HG03196 (cell line): ENCODE data around the gene SRGAP3.

ENCODE experiments used
- ATAC-seq: cut with Tn5 transposase; IDR thresholded peaks from one replicate; pipeline ENCODE4 v1.9.1; 2021; ENCODE audit not compliant: unreplicated experiment

Gene SRGAP3

GRCh38 chr3:9066775-9067174 lies 182.7 kb downstream of the SRGAP3 start:
- no peak for ATAC-seq

DNA sequence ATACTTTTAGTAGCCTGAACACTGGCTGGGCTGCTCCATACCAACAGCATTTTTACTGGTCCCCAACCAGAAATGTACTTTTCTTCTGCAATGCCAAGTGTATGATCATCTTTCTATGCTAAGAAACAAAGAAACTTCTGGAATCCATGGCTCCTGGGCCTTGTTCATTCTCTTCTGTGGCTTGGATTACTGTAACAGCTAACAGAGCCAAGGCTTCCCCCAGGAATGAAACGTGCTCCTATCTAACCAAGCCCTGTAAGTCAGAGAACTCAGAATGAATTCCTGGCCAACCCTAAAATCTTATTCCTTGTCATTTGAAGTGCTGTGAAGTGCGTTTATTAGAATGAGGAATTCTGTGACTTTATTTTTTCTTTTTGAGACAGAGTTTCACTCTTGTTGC lies 183.3 kb downstream of the SRGAP3 start:
- ATAC-seq: no peak

DNA sequence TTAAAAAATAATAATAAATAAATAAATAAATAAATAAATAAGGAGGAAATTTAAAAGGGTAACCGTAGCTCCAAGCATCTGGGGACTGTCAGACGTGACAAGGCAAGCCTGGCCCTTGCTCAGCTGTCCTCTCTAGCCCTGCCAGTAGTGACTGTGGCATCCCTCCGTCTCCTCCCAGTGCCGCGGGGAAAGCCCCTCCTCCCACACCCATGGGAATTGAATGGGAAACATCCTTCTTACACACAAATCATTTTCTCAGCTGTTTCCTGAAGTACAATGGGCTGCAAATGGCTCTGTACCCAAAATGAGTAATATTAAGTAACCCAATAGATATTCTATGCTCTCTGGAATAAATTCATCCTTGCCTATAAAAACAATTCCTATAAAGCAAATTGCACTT lies 184.6 kb downstream of the SRGAP3 start:
- no peak for ATAC-seq

GRCh38 chr3:9064251-9064650 lies 185.2 kb downstream of the SRGAP3 start:
- ATAC-seq: no peak

DNA sequence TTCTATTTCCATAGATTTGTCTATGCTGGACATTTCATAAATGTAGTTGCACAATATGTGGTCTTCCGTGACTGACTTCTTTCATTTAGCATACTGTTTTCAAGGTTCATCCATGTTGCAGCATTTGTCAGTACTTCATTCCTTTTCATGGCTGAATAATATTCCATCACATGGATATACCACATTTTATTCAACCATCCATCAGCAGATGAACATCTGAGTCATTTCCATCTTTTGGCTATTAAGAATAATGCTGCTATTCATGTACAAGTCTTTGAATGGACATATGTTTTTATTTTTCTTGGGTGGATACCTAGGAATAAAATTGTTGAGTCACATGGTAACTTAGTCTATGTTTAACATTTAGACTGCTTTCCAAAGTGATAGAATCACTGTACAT lies 186.9 kb downstream of the SRGAP3 start:
- no peak for ATAC-seq

GRCh38 chr3:9061634-9062033 lies 187.8 kb downstream of the SRGAP3 start:
- no peak for ATAC-seq

DNA sequence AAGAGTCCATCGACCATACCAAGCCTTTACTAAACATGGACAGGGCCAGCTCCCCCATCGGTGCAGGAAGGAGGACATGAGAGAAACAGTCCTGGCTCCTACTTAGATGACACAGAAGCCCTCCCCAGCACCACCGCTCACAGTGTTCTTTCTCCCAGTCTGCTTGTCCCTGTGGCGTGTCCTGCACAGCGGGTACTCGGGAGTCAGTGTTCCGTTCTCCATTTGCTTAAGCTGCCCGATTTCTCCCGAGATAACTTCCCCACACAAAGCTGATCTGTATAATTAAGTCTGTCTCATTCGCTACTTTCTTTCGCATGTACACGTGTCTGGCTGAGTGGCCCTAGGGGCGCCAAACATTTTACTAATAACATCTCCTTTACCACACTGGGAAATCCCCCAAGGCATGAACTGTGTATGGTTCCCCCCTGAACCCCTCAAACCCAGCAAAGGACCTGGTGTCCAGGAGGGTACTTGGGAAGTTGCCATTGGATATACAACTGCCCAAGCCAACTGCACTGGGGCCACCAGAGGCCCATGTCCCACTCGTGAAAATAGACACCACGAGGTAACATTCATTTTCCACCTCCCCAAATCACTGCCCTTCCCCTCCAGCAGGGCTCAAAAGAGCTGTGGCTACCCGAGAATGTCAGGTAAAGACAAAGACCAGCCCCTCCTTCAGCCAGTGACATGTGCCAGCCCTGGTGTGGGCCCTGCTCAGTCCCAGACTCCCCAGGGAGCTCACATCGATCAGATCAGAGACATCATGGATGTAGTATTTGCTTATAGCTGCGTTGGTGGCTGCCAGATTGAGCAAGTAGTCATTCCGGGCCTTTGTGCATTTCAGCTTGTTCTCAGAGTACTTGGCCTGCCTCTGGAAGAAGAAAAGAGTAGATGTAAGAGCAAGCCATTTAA lies 189.7 kb downstream of the SRGAP3 start:
- no peak for ATAC-seq

DNA sequence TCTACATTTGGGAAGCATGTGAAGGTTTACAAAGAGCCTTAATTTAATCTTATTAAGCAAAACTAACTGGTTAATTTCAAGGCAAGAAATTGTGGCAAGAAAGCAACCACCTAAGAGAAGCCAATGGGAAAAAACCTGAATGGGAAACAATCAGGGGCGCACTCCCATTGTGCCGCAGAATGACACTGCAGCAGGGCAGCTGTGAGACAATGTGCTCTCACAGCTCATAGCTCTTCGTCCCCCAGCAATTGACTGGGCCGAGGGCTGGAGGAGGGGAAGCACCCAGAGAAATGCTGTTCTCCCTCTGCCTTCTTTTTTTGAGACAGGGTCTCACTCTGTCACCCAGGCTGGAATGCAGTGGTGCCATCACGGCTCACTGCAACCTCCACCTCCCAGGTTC lies 192.9 kb downstream of the SRGAP3 start:
- ATAC-seq: no peak

GRCh38 chr3:9047452-9048346 lies 201.7 kb downstream of the SRGAP3 start:
- ATAC-seq: no peak

DNA sequence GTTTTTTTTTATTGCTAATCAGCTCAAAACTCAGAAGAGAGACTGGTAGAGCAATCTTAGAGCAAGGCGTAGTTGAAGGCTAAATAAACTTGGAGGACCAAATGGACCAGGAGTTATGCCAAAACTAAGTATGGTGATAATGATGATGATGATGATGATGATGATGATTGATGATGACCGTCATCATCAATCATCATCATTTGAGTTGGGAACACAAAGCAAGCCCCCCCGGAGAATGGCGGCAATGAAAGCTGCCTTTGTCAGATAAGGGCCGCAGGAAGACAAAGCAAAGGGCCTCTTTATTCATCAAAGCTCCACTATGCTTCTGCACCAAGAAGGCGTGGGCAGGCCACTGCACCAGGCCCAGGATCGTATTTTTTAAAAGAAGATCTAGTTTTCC lies 204.1 kb downstream of the SRGAP3 start:
- no peak for ATAC-seq

DNA sequence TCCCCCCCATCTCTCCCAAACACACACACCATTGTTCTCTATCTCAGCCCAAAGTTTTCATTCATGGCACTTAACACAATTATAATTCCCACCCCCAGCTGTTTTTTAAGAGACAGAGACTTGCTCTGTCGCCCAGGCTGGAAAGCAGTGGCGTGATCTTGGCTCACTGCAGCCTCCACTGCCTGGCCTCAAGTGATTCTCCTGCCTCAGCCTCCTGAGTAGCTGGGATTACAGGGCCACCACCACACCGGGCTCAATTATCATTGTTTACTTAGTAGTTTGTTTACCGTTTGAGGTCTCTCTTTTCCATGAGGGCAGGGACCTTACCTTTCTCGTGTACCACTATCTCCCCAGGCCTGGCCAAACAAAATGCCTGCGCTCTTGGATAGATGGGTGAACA lies 206.4 kb downstream of the SRGAP3 start:
- no peak for ATAC-seq

DNA sequence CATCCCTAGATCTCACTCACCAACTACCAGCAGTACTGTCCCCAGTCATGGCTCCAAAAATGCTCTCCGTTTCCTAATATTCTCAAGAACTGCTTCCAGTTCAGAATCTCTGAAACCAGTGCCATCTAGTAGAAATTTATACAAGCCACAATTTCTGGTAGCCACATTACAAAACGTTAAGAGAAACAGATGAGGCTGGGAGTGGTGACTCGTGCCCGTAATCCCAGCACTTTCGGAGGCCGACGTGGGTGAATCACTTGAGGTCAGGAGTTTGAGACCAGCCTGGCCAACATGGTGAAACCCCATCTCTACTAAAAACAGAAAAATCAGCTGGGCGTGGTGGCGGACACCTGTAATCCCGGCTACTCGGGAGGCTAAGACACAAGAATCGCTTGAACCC lies 207.8 kb downstream of the SRGAP3 start:
- ATAC-seq: no peak

DNA sequence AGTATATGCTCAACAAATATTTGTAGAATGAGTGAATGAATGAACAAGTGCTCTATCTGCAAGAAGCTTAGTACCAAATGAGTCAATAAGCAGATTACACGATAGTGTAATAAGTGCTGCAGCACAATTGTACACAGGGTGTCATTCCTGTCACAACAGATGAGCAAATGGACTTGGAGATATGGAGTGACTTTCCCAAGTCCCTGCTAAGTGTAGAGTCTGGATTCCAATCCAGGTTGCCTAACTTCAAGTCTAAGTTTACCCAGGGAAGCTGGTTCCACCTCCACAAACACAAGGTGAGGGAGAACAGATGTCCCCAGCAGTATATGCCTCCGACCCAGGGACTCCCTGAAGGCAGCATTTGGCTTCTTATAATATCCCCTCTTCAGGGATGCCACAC lies 208.4 kb downstream of the SRGAP3 start:
- no peak for ATAC-seq

DNA sequence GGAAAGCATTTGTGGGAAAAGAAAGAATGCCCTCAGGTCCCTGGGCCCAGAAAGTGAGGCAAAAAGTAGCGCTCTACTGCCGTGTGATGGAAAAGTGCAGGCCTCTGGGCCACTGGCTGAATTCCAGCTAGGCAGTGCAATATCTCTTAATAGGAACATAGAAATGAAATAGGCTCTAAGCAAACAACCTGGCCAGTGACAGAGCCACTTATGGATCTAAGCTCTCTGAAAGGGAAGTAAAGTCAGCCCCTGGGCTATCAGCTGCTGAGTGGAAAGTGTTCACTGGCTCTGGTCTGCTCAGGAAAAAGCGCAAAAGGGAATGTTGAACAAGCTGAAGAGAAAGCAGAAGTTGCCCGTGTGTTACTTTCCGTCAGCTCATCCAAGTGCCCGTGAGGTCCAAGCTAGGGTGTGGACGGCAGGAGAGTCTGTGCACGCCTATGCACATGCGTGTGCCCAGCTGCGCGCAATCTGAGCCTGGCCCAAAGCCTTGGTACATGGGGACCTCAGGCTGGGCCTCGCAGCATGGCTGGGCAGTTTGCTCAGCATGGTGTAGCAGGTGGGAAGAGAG lies 212.2 kb downstream of the SRGAP3 start:
- no peak for ATAC-seq

DNA sequence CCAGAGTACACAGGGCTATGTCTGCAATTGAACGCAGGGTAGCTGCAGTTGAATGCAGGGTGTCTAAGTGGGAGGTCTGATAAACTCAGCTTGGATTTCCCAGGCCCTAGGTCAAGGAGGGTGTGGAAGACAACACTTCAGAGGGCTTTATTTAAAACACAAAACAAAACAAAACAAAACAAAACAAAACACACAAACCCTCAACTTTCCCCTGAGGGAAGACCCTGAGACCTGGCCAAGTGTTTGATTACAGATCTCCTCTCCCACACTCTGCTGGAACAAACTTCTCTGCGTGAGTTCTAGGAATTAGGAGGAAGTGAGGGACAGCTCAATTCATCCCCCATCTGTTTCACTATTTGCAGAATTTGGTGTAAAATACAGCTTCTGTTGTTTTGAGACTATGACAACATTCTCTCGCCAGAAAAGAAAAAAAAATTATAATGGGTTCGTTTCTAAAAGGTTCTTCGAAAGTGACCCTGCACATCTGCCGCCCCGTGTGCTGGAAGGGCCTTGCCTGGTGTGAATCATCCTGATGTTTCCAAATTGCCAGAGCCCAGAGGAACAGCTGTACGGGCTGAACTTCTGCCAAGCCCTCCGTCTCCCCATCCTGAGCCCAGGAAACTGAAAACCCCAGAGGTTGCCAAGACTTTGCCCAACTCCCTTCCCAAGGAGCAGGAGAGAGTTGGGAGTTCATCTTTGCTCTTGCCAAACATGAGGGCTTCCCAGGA lies 212.9 kb downstream of the SRGAP3 start:
- no peak for ATAC-seq

GRCh38 chr3:9035961-9036360 lies 213.5 kb downstream of the SRGAP3 start:
- no peak for ATAC-seq

DNA sequence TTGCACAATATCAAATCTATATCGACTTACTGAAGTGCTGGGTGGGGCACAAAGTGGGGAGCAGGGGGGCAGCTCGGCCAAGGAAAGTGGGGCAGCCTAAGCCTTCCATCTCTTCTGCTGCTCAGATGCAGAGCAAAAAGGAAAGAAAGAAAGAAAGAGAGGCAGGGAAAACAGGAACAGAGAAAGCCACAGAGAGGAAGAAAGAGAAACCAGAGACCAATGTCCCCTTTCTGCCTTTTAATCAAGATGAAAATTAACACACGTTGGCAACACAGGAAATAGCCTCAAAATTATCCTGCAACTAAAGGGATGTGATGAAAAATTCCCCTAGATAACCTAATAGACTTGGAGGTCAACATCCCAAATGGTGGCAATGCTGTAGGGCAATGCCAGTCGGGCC lies 214.0 kb downstream of the SRGAP3 start:
- ATAC-seq: no peak

- ATAC-seq: no peak
Measured at GRCh38 chr3:9033867-9034266, 215.6 kb downstream of the SRGAP3 start.

GRCh38 chr3:9032231-9032777 lies 217.1 kb downstream of the SRGAP3 start:
- no peak for ATAC-seq

DNA sequence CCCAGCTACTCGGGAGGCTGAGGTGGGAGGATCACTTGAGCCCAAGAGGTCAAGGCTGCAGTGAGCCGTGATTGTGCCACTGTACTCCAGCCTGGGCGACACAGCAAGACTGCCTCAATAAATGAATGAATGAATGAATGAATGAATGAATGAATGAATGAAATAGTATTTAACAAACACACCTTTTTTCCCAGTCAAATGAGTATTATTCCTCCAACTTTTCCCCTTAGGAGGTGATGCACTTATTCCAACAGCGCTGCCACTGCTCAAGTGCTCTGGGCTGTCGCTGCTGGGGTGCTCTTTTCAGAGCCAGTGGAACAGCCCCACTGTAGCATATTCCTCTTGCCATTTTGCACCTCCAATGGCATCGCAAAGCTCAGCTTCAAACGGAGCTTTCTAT lies 219.4 kb downstream of the SRGAP3 start:
- ATAC-seq: no peak

DNA sequence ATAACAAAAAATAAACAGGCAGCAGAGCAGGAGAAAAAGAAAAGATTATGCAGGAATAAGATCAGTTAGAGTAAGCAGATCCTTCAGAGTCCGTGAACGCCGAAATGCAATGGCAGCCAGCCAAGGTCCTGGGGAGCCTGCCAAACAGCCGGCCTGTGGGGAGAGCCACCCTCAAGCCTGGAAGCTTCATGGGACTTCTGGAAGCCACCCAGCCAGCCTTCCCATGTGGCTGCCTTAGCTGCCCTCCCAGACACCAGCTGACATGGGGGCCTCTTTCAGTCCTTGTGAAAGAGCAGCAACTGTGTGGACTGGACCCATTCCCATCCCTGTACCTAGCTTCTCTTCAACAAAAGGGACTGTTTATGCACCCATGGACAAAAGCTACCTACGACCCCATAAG lies 221.3 kb downstream of the SRGAP3 start:
- ATAC-seq: no peak
